Stimulated activated CD8-positive, alpha-beta memory T cell treated with anti-CD3 and anti-CD28 coated beads, Interleukin-7, amount 100 ng/mL, for 48 hours (primary cell): ENCODE measurements around the gene APBB2.

ENCODE experiments used
- DNase-seq, 2 donors: peaks; one replicate each; pipeline ENCODE4 v3.0.0-alpha.2; 2020; ENCODE audit warnings: low read depth in 1 of 2; ENCODE audit errors: extremely low read depth in 1 of 2

APBB2 gene

DNA sequence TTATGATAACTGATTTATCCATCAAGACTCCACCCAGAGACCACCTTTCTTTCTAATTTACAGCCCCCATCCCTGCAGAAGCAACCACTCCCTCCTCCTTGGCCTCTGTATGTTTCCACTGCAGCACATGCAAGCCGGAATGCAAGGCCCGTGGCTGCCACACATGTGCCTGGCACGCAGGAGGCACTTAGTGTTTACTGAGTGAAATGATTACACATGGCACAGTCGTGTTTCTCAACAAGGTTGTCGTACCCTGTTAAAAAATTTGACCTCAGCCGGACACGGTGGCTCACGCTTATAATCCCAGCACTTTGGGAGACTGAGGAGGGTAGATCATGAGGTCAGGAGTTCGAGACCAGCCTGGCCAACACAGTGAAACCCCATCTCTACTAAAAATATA lies 104.3 kb downstream of the APBB2 start:
- DNase-seq, result no peak

DNA sequence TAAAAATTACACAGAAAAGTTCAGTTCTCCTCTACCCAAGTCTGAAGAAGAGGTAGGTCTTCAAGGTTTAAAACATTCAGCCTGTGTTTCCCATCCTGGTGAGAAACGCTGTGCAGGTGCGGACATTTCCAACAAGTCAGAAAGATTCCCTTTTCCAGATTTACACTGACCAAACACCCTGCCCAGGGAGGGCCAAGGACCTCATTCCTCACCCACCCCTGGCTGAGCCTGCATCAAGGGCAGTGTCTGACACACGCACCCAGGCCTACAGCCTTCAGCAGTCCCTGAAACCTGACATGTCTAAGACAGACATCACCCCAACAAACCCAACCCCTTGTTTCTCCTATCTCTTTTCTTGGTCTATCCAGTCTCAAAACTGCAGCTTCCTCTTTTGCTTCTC lies 105.9 kb downstream of the APBB2 start:
- DNase-seq, result no peak

DNA sequence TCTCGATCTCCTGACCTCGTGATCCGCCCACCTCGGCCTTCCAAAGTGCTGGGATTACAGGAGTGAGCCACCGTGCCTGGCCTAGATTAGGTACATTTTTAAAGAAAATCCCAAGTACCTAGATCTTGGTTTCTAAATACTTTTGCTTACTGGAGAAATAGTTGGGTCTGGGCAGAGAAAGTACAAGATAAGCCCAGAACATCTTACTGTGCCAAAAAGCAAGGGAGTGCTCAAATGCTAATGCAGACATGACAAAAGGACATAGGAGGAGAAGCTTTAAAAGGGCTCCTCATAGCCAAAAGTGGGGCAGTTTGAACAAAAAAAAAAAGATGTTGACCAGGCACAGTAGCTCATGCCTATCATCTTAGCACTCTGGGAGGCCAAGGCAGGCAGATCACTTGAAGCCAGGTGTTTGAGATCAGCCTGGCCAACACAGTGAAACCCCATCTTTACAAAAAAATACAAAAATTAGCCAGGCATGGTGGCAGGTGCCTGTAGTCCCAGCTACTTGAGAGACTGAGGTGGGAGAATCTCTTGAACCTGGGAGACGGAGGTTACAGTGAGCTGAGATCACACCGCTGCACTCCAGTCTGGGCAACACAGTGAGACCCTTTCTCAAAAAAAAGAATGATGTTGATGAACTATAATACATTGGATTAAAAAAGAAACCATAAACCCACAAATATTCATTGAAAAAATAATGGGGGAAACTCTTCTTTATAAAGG lies 107.5 kb downstream of the APBB2 start:
- DNase-seq, result no peak

DNA sequence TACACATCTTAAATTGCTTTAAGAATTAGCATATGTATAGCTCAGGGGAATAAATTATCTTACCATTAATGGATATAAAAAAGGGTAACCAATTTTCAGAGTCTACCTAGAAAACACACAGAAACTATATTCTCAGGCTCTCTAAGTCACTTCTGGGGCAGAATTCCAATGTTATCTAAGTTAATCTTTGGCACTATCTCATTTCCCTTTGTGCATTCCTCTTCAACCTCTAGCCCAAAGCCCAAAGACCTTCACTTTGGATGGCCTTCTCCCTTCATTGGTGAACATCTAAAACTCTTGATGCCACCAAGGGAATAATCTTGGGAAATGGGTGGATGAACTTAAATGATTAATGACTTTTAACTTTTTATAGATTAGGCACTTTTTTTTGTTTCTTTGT lies 108.3 kb downstream of the APBB2 start:
- DNase-seq, result no peak

DNA sequence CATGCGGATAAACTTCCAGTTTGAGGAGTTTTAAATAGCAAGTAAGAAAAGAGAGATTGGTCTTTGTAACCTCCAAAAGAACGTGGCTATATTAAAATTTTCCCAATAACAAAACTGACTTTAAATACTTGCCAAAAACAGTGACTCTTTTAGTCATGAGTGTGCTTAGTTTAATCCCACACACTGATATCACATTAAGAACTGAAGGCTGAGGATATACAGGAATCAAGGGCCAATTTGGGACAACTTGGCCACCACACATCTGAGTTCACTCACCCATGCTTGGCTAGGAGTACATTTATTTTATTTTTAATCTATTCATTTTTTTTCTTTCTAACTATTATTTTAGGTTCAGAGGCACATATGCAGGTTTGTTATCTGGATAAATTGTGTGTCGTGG lies 110.2 kb downstream of the APBB2 start:
- DNase-seq, result no peak

DNA sequence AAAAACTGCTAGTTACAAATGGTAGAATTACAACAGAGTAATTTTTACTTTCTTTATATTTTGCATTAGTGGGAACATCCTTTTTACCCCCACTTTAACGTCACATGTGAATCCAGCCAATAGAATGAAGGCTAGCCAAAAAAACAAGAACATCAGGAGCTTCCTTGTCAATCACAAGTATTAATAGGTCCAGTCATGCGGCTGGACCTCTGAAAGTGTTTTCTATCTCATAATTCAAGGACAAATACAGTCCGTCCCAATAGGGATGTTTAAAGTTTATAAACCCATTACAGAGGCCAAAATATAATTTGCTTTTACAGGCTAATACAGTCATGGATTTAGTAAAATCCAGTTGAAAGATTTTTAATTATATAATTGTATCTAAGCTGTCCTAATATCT lies 110.7 kb downstream of the APBB2 start:
- DNase-seq, result no peak

DNA sequence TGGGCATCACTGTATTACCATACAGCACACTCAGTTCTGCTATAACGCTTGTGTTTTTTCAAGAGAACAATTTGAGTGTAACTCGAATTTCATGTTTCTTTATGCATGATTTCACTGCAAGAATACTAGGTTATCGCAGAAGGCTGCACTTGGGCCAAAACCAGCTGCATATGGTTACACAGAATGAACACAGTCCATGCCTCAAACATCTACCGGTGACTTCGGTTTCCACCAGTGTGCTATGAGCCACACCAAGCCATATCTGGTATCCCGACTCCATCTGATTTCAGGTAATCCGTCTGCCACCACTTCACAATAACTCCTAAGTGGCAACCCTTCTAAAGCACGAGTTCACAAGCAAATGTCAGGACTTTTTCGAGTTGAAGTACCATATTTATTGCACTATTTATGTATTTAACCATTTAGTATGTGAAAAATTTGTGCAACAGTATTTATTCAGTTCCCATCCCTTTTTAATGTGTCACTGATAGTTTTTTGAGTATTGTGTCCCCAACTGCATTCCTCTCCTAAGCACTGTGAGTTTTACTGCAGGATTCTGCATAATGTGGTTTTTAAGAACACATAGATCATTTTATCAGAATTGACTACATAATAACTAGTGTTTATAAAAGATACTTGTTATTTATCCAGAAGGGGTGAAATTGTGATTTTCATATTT lies 111.8 kb downstream of the APBB2 start:
- no peak for DNase-seq

DNA sequence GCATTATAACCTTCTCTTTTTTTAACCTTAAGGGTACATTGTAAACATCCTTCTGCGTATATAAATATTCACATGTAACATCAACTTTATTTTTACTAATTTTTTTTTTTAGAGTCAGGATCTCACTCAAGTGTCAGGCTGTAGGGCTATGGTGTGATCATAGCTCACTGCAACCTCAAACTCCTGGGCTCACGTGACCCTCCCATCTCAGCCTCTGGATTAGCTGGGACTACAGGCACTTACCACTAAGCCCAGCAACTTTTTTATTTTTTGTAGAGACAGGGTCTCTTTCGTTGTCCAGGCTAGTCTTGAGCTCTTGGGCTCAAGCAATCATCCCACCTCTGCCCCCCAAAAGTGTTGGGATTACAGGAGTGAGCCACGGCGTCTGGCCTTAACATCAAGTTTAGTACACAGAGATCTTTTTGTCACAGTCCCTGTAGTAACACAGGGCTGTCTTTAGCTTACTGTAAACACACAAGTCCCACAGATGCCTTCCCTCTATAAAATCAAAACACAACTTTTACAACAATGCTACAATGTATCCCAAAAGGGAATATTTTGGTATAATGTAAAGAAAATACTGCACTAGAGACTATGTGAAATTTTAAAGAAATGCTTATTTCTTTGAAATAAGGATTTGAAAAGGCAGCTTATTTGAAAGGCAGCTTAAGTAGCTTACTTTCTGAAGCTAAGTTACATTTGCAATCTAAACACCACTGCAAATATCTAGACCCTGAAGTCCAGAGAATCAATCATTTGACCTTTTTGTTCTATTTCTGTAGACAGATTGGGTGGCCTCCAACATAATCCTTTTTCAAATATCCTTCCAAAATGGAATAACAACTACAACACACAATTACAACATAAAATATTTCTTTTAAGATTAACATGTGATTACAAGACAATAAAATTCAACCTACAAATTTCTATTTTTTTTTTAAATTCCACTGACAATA lies 116.0 kb downstream of the APBB2 start:
- no peak for DNase-seq

DNA sequence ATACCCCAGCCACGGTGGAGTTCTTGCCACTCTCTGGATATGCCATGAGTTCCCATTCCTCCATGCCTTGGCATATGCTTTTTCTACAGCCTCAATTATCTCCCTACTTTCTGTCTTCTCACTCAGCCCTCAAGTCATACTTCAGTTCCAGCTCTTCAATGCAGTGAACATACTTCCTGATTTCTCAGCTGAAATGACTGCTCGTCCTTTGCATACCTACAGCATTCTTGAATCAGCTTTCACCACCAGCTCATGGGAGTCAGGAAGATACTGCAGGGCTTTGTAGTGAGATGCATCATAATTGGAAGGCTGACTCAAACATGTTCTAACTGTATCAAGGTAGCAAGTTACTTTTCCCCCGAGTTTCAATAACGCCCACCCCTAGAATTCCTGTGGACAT lies 118.4 kb downstream of the APBB2 start:
- DNase-seq, result no peak

DNA sequence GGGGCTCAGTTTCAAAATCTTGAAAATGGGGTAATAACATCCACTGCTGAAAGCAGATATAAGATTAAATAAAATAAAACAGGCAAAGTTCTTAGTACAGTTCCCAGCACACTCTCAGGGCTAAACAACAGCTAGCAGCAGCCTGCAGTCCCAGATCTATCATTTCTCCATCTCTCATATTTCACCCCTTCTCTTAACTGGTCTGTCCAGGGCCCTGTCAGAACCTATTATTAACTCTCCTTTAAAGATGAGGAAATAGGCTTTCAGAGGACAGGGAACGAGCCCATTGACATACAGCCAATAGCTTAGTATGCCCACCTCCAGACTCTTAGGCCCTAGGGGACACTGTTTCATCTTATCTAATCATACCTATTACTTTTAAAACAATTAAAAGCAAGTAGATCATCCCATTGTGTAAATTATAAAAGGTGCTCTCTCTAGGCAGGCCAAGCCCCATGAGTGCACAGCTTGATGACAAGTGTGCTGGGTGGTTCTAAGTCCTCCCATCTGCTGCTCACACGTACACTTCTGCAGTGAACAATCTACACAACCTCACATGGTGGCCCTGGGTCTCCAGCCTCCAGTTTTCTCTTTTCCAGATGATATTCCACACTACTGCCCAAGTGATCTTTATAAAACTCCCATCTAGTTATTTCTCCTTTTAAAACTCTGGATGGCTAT lies 119.0 kb downstream of the APBB2 start:
- no peak for DNase-seq

DNA sequence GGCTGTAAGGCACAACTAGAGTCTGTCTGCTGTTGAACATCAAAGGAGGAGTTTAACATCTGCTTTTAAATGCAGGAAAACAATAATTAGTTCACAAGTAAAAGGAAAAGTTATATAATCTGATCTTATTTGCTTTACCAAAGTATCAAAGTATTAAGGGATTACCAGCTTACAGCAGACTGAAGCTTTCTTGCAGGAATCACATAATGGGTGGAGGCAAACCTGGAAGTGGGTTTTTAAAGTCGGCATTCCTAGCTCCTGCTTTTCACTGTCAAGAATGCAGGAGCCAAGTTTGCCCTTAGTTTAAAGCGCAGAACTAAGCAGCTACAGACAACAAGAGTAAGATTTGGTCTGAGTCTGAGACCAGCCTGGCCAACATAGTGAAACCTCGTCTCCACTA lies 122.2 kb downstream of the APBB2 start:
- DNase-seq, result no peak

DNA sequence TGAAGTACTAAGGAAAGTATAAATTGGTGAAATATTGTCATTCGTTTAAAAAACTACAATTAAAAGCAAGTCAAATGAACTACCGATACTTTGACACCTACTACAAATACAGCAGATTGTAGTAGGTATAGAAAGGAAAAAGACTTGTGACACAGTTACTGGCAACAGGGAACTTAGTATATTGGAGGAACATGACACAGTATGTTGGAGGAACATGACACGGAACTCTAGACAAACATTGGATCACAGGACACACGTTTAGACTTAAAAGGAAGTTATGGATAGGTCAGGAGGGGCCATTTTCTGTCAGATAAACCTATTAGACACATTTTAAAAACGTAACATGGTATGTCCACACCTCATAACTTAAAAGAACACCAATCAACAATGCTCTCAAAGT lies 132.5 kb downstream of the APBB2 start:
- no peak for DNase-seq

DNA sequence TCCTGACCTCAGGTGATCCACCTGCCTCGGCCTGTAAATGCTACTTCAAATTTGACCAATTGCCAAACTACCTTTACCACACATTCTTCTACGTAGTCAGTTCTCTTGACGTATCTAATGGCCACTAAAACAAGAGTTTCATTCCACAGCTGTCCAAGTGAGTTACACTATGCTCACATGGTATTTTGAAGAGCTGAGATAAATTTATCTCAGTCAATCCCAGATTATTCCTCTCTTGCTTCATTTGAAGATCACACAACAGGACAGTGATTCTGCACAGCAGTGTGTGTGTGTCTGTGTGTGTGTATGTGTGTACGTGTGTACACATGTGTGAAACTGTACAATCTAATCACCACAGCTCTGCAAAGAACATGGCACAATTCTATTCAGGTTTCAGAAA lies 133.4 kb downstream of the APBB2 start:
- DNase-seq, result no peak

DNA sequence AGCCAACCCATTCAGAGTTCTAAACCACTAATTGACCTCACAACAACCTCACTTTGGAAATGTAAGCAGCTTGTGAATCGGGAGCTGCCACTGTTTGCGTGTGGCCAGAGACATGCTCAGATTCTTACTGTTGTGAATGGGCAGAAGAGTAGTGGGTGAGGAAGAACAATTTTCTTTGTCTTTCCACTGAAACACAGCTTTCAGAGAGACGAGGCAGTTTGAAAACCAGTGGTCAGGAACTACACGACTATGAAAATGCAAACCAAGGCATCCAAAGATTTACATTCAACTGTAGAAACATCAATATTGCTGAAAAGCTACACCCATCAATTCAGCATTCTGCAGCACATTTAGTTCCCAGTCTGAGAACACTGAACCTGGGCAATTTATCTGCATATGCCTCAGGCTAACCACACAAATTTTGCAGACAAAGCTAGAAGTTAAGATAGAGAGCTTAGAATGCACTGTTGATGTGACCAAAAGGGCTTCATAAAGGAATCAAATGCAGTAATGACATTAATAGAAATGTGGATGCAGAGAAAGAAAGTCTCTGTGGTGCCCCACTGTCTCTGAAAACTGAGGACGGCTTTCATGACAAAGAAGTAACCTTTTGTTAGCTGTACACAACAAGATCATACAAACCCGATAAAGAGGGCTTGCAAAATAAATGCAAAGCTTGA lies 134.3 kb downstream of the APBB2 start:
- DNase-seq, result no peak

DNA sequence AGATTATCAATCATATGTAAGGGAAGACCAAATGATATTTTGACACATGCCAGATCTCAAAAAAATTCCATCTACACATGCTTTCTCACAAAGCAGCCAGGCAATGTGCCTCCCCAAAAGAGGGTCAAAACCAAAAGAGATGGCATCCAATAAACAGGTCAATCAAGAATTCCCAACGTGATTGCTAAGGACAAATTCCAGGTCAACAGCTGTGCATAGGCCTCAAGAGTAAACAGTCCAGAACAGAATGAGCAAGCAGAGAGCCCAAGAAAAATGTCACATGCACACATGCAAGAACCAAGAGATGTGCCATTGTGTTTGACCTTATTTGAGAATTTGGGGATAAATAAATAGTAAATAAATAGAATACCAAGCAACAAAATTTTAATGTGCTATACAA lies 136.7 kb downstream of the APBB2 start:
- no peak for DNase-seq

DNA sequence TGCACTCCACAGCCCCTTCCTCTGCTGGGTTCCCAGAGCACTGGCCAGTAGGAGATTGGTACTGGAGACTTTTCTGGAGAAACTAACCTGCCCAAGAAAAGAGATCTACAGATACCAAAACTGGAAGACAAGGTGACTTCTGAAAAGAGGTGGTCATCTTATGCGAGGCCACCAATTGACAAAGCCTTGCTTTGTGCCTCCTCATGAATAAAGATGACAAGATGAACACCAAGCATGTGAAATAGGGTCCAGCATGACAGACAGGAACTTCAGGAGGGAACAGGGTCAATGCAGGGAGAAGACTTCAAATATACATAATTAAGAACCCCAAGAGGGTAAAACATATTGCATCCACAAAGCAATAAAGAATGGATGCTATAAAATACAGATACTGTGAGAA lies 137.9 kb downstream of the APBB2 start:
- DNase-seq, result no peak

DNA sequence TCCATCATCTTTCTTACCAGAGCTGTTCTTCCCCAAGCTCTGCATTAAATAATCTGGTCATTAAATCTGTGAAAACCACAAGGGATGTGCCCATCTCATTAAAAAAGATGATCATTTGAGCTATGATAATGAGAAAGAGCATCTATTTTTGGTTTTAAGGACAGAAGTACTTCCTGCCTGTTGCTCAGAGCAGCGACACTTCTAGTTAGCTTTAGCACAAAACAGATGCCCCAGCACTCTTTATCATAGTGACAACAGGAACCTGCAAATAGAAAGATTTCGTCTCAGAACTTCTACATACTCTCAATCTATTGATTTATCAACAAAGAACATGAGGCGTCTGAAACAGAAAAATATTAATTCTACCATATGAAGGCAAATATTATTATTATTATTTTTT lies 140.1 kb downstream of the APBB2 start:
- no peak for DNase-seq

DNA sequence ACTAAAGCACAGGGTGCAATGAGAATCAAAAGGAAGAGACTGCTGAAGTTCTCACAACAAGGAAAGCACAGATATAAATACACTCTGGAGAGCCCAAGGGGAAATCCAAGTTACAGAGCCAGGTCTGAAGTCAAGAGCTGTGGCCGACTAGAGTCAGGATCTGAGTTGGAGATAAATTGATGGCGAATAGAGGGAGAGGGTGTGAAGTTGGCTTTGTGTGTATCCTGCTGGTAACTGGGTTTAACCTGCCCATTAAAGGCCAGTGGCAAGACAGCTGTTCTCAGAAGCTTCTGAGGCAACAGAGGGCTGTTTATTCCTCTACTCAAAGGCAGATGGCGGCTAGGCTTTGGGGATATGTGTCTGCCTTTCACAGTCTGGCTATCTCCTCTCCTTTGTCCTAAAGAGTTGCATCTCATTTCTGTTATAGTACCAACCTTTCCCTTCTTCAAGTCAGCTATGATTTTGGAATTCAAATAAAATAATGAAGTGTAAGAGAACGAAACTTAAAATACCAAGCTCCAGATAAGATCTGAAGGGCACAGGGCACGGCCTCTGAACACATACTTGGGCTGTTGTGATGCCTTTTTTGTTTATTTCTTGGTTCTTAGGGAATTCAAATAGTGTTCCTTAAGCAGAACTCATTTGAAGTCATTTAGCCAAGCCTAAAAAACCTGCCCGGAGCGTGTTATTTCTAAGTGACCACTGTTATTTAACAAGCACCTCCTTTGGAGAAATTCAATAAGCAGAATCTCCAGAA lies 142.1 kb downstream of the APBB2 start:
- DNase-seq, result no peak

DNA sequence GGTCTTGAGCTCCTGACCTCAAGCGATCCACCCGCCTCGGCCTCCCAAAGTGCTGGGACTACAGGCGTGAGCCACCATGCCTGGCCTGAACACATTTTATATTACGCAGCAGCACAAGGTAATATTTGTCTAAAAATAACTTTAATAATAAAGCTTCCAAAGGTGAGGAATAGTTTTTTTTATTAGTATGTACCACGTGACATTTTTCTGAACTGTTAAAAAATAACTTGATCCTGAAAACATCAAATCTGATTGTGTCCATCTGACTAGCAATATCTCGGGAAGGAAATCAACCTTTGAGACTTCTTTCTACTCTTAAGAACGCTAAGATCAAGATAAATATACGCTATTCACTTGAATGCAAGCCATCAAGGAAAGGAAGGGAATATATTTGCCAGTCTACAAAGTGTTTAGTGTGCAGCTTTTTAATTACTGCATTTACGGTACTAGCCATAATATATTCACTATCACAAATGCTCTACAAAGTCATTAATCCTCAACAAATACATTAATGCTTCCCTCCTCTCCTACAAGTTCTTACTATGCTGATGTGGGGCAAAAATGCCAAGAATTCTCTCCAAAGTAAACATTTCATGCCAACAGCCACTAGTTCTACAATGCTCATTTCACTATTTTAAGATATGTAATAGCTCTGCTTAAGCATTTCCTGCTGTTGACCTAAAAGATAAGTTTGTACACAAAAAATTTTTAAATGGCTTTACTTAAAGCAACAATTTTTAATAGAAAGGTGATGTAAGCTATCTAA lies 143.6 kb downstream of the APBB2 start:
- no peak for DNase-seq
